Erythroblast (primary cell): ENCODE measurements around the gene CALCOCO2.

Source experiments
- GATA1 ChIP-seq: IDR thresholded peaks from 2 replicates; pipeline ENCODE4 v1.6.1; 2011; ENCODE audit warnings: low read depth, mild to moderate bottlenecking, control low read depth, low read length, moderate library complexity
- POLR2A ChIP-seq: IDR thresholded peaks from 2 replicates; pipeline ENCODE4 v1.6.1; 2011; ENCODE audit warnings: mild to moderate bottlenecking, low read length

GRCh38 chr17:48842746-48843145, 11.9 kb downstream of the CALCOCO2 start:
- no peak for TF ChIP-seq POLR2A
- TF ChIP-seq GATA1: no peak
